Skeletal muscle tissue (tissue), 4 donors: ENCODE data around the gene MB21D2. TPM values are rescaled to one million over a fixed set of nuclear protein-coding genes. Genes with fewer than 3 reads are reported as not detected.
A peak's percentile ranks its signal among the peaks of the same experiment; 100 is the strongest.

Experiments used
- H3K27ac ChIP-seq: one replicate; pipeline ENCODE4 v1.7.0; 2013; ENCODE audit warnings: mild to moderate bottlenecking, low read depth, low read length, inconsistent platforms
- H3K27me3 ChIP-seq, 3 donors: one replicate each; pipeline ENCODE4 v1.7.0; 2013; ENCODE audit warnings: low read length in 3 of 3; ENCODE audit not compliant: control insufficient read depth in 3 of 3, insufficient read depth in 3 of 3
- H3K36me3 ChIP-seq, 3 donors: one replicate each; pipeline ENCODE4 v1.7.0; 2013; ENCODE audit warnings: low read length in 3 of 3; ENCODE audit not compliant: control insufficient read depth in 3 of 3, insufficient read depth in 3 of 3
- H3K4me1 ChIP-seq, 3 donors: one replicate each; pipeline ENCODE4 v1.7.0; 2013; ENCODE audit warnings: low read length in 3 of 3, mild to moderate bottlenecking in 3 of 3; ENCODE audit not compliant: control insufficient read depth in 3 of 3, insufficient read depth in 3 of 3
- H3K4me3 ChIP-seq, 3 donors: one replicate each; pipeline ENCODE4 v1.7.0; 2013; ENCODE audit warnings: low read length in 3 of 3
- H3K9ac ChIP-seq, 3 donors: one replicate each; pipeline ENCODE4 v1.7.0; 2013; ENCODE audit warnings: low read length in 3 of 3, mild to moderate bottlenecking in 3 of 3, moderate library complexity in 2 of 3, low read depth in 1 of 3
- H3K9me3 ChIP-seq, 3 donors: one replicate each; pipeline ENCODE4 v1.7.0; 2013; ENCODE audit warnings: low read length in 3 of 3; ENCODE audit not compliant: control insufficient read depth in 3 of 3
- total RNA-seq: library from RNA; depleted of rRNA; stranded (reverse); fragments of >200 nt; gene quantifications from one replicate; pipeline ENCODE4 v1.2.3, GENCODE V29; 2014
- donor health status: Osteomylitis.

Gene MB21D2
- total RNA-seq, 1 donor from 2014 or later: 24.0 TPM

- Histone ChIP-seq H3K27ac (no peak overlapping the region), H3K36me3 (no peaks in the 10 kb centered on the region), H3K9ac (no peak overlapping the region), H3K4me1 (peaks cover 8 to 18% (median 17%) of the 10 kb centered on the region in 3 donors), H3K9me3 (no peaks in the 10 kb centered on the region), H3K27me3 (no peaks in the 10 kb centered on the region), H3K4me3 (no peak overlapping the region)
These were observed 50.9 kb downstream of the MB21D2 start for GRCh38 chr3:192866804-192867203.

DNA sequence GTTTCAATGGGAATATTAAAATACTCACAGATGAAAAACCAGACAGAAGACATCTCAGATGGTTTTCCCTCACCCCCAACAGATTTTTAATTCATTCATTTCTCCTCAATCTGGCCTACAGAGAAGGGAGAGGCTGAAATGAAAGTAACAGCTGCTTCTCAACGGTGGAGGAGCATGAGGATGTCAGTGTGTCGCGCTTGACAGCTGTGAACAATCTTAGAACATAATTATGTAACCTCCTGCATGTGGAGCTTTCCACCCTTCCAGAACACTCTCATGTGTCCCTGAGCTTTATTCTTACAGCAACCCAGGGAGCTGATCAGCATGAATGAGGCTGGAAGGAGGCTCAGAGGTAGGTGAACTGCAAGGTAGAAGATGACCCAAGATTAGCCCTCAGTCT lies 52.7 kb downstream of the MB21D2 start:
- Histone ChIP-seq H3K9ac (peak overlapping the region in 1 of 3 donors; percentile 27), H3K27me3 (no peaks in the 10 kb centered on the region), H3K9me3 (no peaks in the 10 kb centered on the region), H3K4me3 (peak overlapping the region in 1 of 3 donors; percentile 7), H3K36me3 (no peaks in the 10 kb centered on the region), H3K27ac (no peak overlapping the region), H3K4me1 (peaks cover 5 to 15% (median 15%) of the 10 kb centered on the region in 3 donors)

DNA sequence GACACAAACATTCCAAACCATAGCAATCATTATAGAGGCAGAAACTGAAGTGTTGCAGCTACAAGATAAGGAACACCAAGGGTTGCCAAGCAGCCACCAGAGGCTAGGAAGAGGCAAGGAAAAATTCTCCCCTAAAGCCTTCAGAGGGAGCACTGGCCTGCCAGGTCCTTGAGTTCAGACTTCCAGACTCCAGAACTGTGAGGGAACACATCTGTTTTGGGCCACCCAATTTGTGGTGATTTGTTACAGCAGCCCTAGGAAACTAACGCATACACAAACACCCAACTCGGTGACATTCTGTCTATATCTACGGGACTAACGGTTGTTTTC lies 54.6 kb downstream of the MB21D2 start:
- Histone ChIP-seq H3K9ac (no peak overlapping the region), H3K9me3 (no peaks in the 10 kb centered on the region), H3K27me3 (no peaks in the 10 kb centered on the region), H3K27ac (no peak overlapping the region), H3K4me1 (peaks cover 0 to 15% (median 10%) of the 10 kb centered on the region in 3 donors), H3K4me3 (no peak overlapping the region), H3K36me3 (no peaks in the 10 kb centered on the region)

DNA sequence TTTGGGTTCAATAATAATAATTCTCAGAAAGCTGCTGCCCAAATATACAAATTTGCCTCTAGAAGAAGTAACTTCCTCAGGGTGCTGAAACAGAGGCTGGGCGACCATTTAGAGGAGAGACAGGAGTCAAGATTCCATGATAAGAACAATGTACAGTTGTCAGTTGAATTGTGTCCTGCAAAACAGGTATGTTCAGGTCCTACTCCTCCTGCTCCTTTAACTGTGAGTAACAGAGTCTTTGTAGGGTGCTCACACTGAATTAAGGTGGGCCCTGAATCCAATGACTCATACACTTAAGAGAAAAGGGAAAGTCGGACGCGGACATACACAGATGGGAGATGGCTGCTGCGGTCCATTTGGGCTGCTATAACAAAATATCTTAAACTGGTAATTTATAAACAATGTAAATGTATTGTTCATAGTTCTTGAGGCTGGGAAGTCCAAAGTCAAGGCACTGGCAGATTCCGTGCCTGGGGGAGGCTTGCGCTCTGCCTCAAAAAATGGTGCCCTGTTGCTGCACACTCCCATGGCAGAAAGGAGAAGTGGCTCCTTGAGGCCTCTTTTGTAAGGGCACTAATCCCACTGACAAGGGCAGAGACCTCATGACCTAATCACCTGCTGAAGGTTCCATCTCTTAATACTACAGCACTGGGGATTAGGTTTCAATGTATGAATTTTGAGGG lies 55.1 kb downstream of the MB21D2 start:
- H3K27me3 ChIP-seq: no peaks in the 10 kb centered on the region
- H3K9me3 ChIP-seq: no peaks in the 10 kb centered on the region
- no peak overlapping the region for H3K27ac ChIP-seq

GRCh38 chr3:192861972-192862371 lies 55.7 kb downstream of the MB21D2 start:
- Histone ChIP-seq H3K4me1 (peaks cover 0 to 15% (median 10%) of the 10 kb centered on the region in 3 donors), H3K4me3 (no peak overlapping the region), H3K9me3 (no peaks in the 10 kb centered on the region), H3K36me3 (no peaks in the 10 kb centered on the region), H3K27me3 (no peaks in the 10 kb centered on the region), H3K9ac (no peak overlapping the region), H3K27ac (no peak overlapping the region)

More for the DNA sequence above, 55.1 kb downstream of the MB21D2 start:
- Histone ChIP-seq H3K9ac (no peak overlapping the region), H3K4me3 (no peak overlapping the region), H3K4me1 (peaks cover 0 to 15% (median 10%) of the 10 kb centered on the region in 3 donors), H3K36me3 (no peaks in the 10 kb centered on the region)

DNA sequence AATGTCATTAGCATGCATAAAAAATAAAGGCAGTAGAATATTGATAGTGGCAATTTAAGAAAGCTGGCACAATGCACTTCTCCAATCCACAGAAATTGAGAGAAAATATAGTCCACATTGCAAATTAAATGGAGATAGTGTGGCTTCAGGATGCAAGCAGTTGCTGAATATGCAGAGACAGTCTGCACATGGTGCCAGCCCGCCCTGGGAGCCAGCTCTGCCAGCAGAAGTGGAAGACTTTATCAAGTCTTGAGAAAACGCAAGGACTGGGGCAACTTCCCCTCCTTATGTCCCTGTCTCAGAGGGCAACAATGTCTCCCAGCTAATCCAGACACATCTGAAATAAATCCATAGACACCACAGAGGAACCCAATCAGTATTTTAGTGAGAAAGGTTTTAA lies 57.2 kb downstream of the MB21D2 start:
- Histone ChIP-seq H3K4me3 (no peak overlapping the region), H3K36me3 (no peaks in the 10 kb centered on the region), H3K27me3 (no peaks in the 10 kb centered on the region), H3K4me1 (peaks cover 0 to 15% (median 10%) of the 10 kb centered on the region in 3 donors), H3K9me3 (no peaks in the 10 kb centered on the region), H3K9ac (no peak overlapping the region), H3K27ac (no peak overlapping the region)

GRCh38 chr3:192858849-192859585 lies 58.6 kb downstream of the MB21D2 start:
- H3K9me3 ChIP-seq: no peaks in the 10 kb centered on the region

DNA sequence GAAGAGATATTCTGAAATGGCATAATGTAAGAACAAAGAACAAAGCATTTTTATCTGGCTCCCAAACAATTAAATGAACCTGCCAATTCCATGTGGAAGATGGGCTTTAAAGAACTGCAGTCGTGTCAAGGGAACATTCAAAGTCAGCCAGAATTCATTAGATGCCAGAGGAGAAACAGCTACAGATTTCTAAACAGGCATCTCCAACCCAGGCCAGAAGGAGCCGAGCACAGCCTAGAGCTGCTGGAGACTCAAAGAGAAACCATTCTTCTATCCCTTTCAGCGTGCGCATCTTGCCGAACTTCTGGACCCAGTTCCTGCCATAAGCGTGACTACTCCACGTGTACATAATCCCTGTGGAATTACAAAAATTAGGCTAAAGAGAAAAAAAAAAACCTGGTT lies 60.4 kb downstream of the MB21D2 start:
- H3K9ac ChIP-seq: no peak overlapping the region

More at GRCh38 chr3:192858849-192859585, 58.6 kb downstream of the MB21D2 start:
- Histone ChIP-seq H3K4me1 (peaks cover 0 to 7% (median 4%) of the 10 kb centered on the region in 3 donors), H3K27ac (no peak overlapping the region), H3K27me3 (no peaks in the 10 kb centered on the region), H3K9ac (no peak overlapping the region), H3K4me3 (no peak overlapping the region), H3K36me3 (no peaks in the 10 kb centered on the region)

DNA sequence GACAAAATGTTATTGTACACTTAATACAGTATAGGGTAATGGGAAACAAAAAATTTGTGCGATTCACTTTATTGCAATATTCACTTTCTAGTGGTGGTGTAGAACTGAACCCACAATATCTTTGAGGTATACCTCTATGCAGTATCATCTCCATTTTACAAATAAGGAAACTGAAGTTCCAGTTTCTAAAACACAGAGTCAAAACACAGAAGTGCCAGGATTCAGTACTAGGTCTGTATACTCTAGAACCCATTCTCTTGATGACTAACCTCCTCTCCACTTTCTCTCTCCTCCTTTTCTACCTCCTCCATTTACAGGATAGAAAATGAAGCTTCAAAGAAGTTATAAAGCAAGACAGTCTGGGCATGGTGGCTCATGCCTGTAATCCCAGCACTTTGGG lies 62.2 kb downstream of the MB21D2 start:
- Histone ChIP-seq H3K27ac (no peak overlapping the region), H3K9ac (no peak overlapping the region), H3K36me3 (no peaks in the 10 kb centered on the region), H3K4me1 (peaks cover 6 to 14% (median 11%) of the 10 kb centered on the region in 3 donors), H3K27me3 (no peaks in the 10 kb centered on the region), H3K4me3 (no peak overlapping the region), H3K9me3 (no peaks in the 10 kb centered on the region)

More for the DNA sequence above, 60.4 kb downstream of the MB21D2 start:
- H3K27ac ChIP-seq: no peak overlapping the region
- no peaks in the 10 kb centered on the region for H3K36me3 ChIP-seq
- H3K4me3 ChIP-seq: no peak overlapping the region
- H3K4me1 ChIP-seq: peaks cover under 1 to 7% (median 5%) of the 10 kb centered on the region in 3 donors
- no peaks in the 10 kb centered on the region for H3K9me3 ChIP-seq
- no peaks in the 10 kb centered on the region for H3K27me3 ChIP-seq

DNA sequence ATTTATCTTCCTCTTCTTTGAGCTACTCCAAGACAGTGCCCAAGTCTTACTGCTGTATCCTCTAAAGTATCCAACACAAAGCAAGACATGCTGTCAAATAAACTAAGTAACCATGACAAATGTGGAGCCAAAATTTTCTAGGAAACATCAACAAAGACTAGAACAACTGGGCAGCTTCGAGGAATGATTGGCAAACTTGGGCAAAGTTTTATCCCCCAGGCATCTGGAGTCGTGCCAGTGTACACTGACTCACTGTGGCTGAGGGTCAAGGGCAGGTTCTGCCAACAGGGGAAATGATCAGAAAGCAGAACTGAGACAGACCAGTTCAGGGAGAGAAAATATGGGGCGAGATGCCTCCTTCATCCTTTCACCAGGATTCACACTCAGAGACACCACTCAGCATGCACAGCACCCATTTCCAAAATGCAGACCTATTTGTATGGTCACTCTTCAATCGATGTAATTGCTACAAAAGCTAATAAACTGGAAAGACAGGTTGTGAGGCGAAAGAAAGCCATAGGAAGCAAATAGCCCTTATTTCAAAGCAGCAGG lies 65.8 kb downstream of the MB21D2 start:
- Histone ChIP-seq H3K4me1 (peaks cover 6 to 7% (median 6%) of the 10 kb centered on the region in 3 donors), H3K27ac (no peak overlapping the region), H3K9me3 (no peaks in the 10 kb centered on the region), H3K4me3 (no peak overlapping the region), H3K9ac (no peak overlapping the region), H3K27me3 (no peaks in the 10 kb centered on the region), H3K36me3 (no peaks in the 10 kb centered on the region)
